IMR-90 (cell line): Measurements from ENCODE around the gene SYNE1. TPM values are rescaled to one million over a fixed set of nuclear protein-coding genes. Genes with fewer than 3 reads are reported as not detected.

Experiments
- ATAC-seq: fragments of 200-7000 bp; cut with Tn5 transposase; 2 replicates; pipeline ENCODE4 v1.9.1; 2020; ENCODE audit warnings: low read depth, mild to moderate bottlenecking, moderate library complexity
- BruUV-seq: library from RNA; stranded (reverse); fragments of 400-500 nt; replicated peaks from 2 replicates; lab custom pipeline; 2021; lab: Mats Ljungman, UMichigan
- CTCF ChIA-PET: fragments of 300-600 bp; formaldehyde crosslinking; extraction: SDS; loops from one replicate; lab custom pipeline; 2021; ENCODE audit warnings: antibody characterized with exemption; lab: Yijun Ruan, JAX
- POLR2A ChIA-PET: fragments of 300-600 bp; sonication (Branson Sonifier 250); formaldehyde crosslinking; loops from one replicate; lab custom pipeline; 2022; ENCODE audit warnings: antibody characterized with exemption; ENCODE audit not compliant: unreplicated experiment; lab: Charles Lee
- DNase-seq: peaks from one replicate; pipeline ENCODE4 v3.0.0; 2013
- H2AFZ ChIP-seq: replicated peaks from 2 replicates; pipeline ENCODE3; 2013; ENCODE audit warnings: low read length, mild to moderate bottlenecking; ENCODE audit not compliant: poor library complexity
- H2AK5ac ChIP-seq: 2 replicates; pipeline ENCODE4 v1.6.1; 2013; ENCODE audit warnings: low read depth, low read length, inconsistent platforms
- H2AK9ac ChIP-seq: replicated peaks from 2 replicates; pipeline ENCODE3; 2013; ENCODE audit warnings: mild to moderate bottlenecking, low read depth, low read length, moderate library complexity; ENCODE audit not compliant: poor library complexity
- H2BK120ac ChIP-seq: 2 replicates; pipeline ENCODE4 v1.6.1; 2013; ENCODE audit warnings: low read depth, low read length, inconsistent platforms
- H2BK15ac ChIP-seq: 3 replicates; pipeline ENCODE4 v1.6.1; 2013; ENCODE audit warnings: low read depth, low read length, inconsistent platforms
- H2BK20ac ChIP-seq: 2 replicates; pipeline ENCODE4 v1.6.1; 2013; ENCODE audit warnings: low read depth, mild to moderate bottlenecking, inconsistent platforms, low read length, moderate library complexity
- H2BK5ac ChIP-seq: 2 replicates; pipeline ENCODE4 v1.6.1; 2013; ENCODE audit warnings: mild to moderate bottlenecking, low read depth, low read length, inconsistent platforms; ENCODE audit not compliant: poor library complexity, severe bottlenecking
- H3K14ac ChIP-seq: replicated peaks from 2 replicates; pipeline ENCODE4 v1.6.1; 2013; ENCODE audit warnings: low read depth, low read length, inconsistent platforms
- H3K18ac ChIP-seq: 2 replicates; pipeline ENCODE4 v1.6.1; 2013; ENCODE audit warnings: low read depth, low read length, control low read depth
- H3K23ac ChIP-seq: 2 replicates; pipeline ENCODE4 v1.6.1; 2013; ENCODE audit warnings: low read depth, low read length, inconsistent platforms
- H3K27ac ChIP-seq: 2 replicates; pipeline ENCODE4 v1.5.1; 2013; ENCODE audit warnings: mild to moderate bottlenecking, control low read depth, low read length; ENCODE audit not compliant: insufficient read depth
- H3K27me3 ChIP-seq: 2 replicates; pipeline ENCODE4 v1.6.1; 2013; ENCODE audit warnings: low read length; ENCODE audit not compliant: control insufficient read depth, insufficient read depth
- H3K36me3 ChIP-seq: 2 replicates; pipeline ENCODE4 v1.6.1; 2013; ENCODE audit warnings: low read length, mixed read lengths; ENCODE audit not compliant: control insufficient read depth, insufficient read depth
- H3K4ac ChIP-seq: 2 replicates; pipeline ENCODE4 v1.6.1; 2013; ENCODE audit warnings: low read depth, low read length, inconsistent platforms
- H3K4me1 ChIP-seq: 2 replicates; pipeline ENCODE4 v1.6.1; 2013; ENCODE audit warnings: low read length, mixed read lengths; ENCODE audit not compliant: control insufficient read depth, insufficient read depth
- H3K4me2 ChIP-seq: 2 replicates; pipeline ENCODE4 v1.6.1; 2013; ENCODE audit warnings: low read depth, mild to moderate bottlenecking, control low read depth, low read length, moderate library complexity
- H3K4me3 ChIP-seq: 2 replicates; pipeline ENCODE4 v1.5.1; 2013; ENCODE audit warnings: low read depth, mild to moderate bottlenecking, control low read depth, low read length, moderate library complexity; ENCODE audit not compliant: insufficient read depth
- H3K56ac ChIP-seq: 2 replicates; pipeline ENCODE4 v1.6.1; 2013; ENCODE audit warnings: low read length, inconsistent platforms; ENCODE audit not compliant: insufficient read depth; ENCODE audit errors: extremely low read depth
- H3K79me1 ChIP-seq, 2 experiments: 2 replicates each; pipeline ENCODE4 v1.6.1; 2013; ENCODE audit warnings: low read length in 2 of 2, inconsistent platforms in 1 of 2, low read depth in 1 of 2
- H3K9ac ChIP-seq: 2 replicates; pipeline ENCODE4 v1.6.1; 2013; ENCODE audit warnings: low read depth, low read length, control low read depth
- H3K9me1 ChIP-seq: 2 replicates; pipeline ENCODE4 v1.6.1; 2013; ENCODE audit warnings: low read length, inconsistent platforms; ENCODE audit not compliant: insufficient read depth
- H3K9me3 ChIP-seq: 2 replicates; pipeline ENCODE4 v1.6.1; 2013; ENCODE audit warnings: low read length; ENCODE audit not compliant: control insufficient read depth, insufficient read depth
- H4K20me1 ChIP-seq: 2 replicates; pipeline ENCODE4 v1.6.1; 2013; ENCODE audit warnings: low read length, inconsistent platforms; ENCODE audit not compliant: insufficient read depth
- H4K5ac ChIP-seq: 2 replicates; pipeline ENCODE4 v1.6.1; 2013; ENCODE audit warnings: mild to moderate bottlenecking, low read depth, low read length, control low read depth
- H4K8ac ChIP-seq, 2 experiments: 2 replicates each; pipeline ENCODE4 v1.6.1; 2013; ENCODE audit warnings: low read depth in 2 of 2, low read length in 2 of 2, control low read depth in 1 of 2, inconsistent platforms in 1 of 2
- H4K91ac ChIP-seq: 2 replicates; pipeline ENCODE4 v1.6.1; 2013; ENCODE audit warnings: low read depth, low read length, inconsistent platforms; ENCODE audit not compliant: insufficient read depth
- FOS ChIP-seq: fragments of 150-350 bp; IDR thresholded peaks from 2 replicates; pipeline ENCODE4 v1.6.1; 2016; ENCODE audit warnings: low read depth, low read length
- MAZ ChIP-seq: IDR thresholded peaks from 2 replicates; pipeline ENCODE4 v1.6.1; 2012; ENCODE audit warnings: low read depth, mild to moderate bottlenecking, low read length, improper control_type of control experiment, moderate library complexity, borderline replicate concordance
- NFE2L2 ChIP-seq: fragments of 150-350 bp; IDR thresholded peaks from 2 replicates; pipeline ENCODE4 v1.6.1; 2016; ENCODE audit warnings: low read depth, mild to moderate bottlenecking, low read length
- RAD21 ChIP-seq: IDR thresholded peaks from 2 replicates; pipeline ENCODE4 v1.6.1; 2012; ENCODE audit warnings: low read length, improper control_type of control experiment
- RCOR1 ChIP-seq: IDR thresholded peaks from 2 replicates; pipeline ENCODE4 v1.6.1; 2012; ENCODE audit warnings: mild to moderate bottlenecking, low read length, improper control_type of control experiment; ENCODE audit not compliant: insufficient replicate concordance
- SMC3 ChIP-seq: fragments of 150-350 bp; IDR thresholded peaks from 2 replicates; pipeline ENCODE4 v1.6.1; 2016; ENCODE audit warnings: low read depth, mild to moderate bottlenecking, antibody characterized with exemption, low read length, moderate library complexity
- WGBS, 2 experiments: methylation state at CpG; one replicate each; pipeline versions ENCODE4 v1.1.5 to v1.1.7; 2013; ENCODE audit warnings: missing lambda C conversion rate in 2 of 2; ENCODE audit not compliant: insufficient read length in 1 of 2; ENCODE audit errors: extremely low coverage in 2 of 2; 5-methylcytosine and 5-hydroxymethylcytosine counted together
- dilution Hi-C: fragments of 300-500 bp; cut with HindIII; formaldehyde crosslinking; loops from one replicate; pipeline ENCODE4 v1.14.3; 2018; ENCODE audit warnings: low sequenced_read_pairs; ENCODE audit not compliant: unreplicated experiment
- in situ Hi-C: fragments of 300-500 bp; cut with MboI; formaldehyde crosslinking; loops from 3 replicates; pipeline ENCODE4 v1.14.3; 2019; ENCODE audit warnings: low sequenced_read_pairs, inconsistent platforms, mixed read lengths
- intact Hi-C: fragments of 100-400 bp; cut with micrococcal nuclease; formaldehyde crosslinking; loops from 2 replicates; pipeline ENCODE4 v1.10.0; 2022
- polyA plus RNA-seq, 3 experiments: library from polyadenylated mRNA; depleted of rRNA; stranded (reverse); fragments of >200 nt; gene quantifications; 2 replicates each; pipeline ENCODE4 v1.2.3, GENCODE V29; 2012; ENCODE audit warnings: low replicate concordance in 1 of 3
- total RNA-seq: library from RNA; depleted of rRNA; stranded (reverse); fragments of >200 nt; gene quantifications from 2 replicates; pipeline ENCODE4 v1.2.3, GENCODE V29; 2012

The SYNE1 gene
- total and polyA plus RNA-seq, 2 of the 4 experiments (the other 2 are of a cell fraction), result 34.1 to 159 TPM

- no peak overlapping the region for H2AK5ac ChIP-seq
- no peak overlapping the region for H3K9ac ChIP-seq
- H3K23ac ChIP-seq, result no peak overlapping the region
- H3K56ac ChIP-seq, result no peak overlapping the region
- no peak overlapping the region for H3K4me2 ChIP-seq
- no peak overlapping the region for H4K8ac ChIP-seq
- DNase-seq (no peak), ATAC-seq (no peak)
- H4K5ac ChIP-seq, result no peak overlapping the region
- H3K79me1 ChIP-seq, result peaks cover 0 to 9% of the 10 kb centered on the region in 2 experiments; a peak in 2 of 4 replicates
- H3K18ac ChIP-seq, result no peak overlapping the region
- H3K9me1 ChIP-seq, result peaks cover 3% of the 10 kb centered on the region; the same call in 1 of the 2 replicates
- no peaks in the 10 kb centered on the region for H3K4me1 ChIP-seq
- CTCF ChIA-PET, result no interaction called here
- no peak overlapping the region for H2AK9ac ChIP-seq
- TF ChIP-seq FOS, result no peak
- no peak for TF ChIP-seq NFE2L2
- TF ChIP-seq SMC3, result no peak
- no peak for TF ChIP-seq RAD21
- TF ChIP-seq MAZ, result no peak
- TF ChIP-seq RCOR1, result no peak
- intact Hi-C loops (no loop called here), dilution Hi-C loops (no loop called here), in situ Hi-C loops (no loop called here)
- H3K4ac ChIP-seq, result no peak overlapping the region
- no TSS peak for BruUV-seq
- H4K20me1 ChIP-seq, result no peaks in the 10 kb centered on the region
- H2AFZ ChIP-seq, result no peak overlapping the region
- H3K14ac ChIP-seq, result no peak overlapping the region
- H3K27me3 ChIP-seq, result no peaks in the 10 kb centered on the region
- H2BK120ac ChIP-seq, result no peak overlapping the region
- H2BK5ac ChIP-seq, result no peak overlapping the region
- no peak overlapping the region for H2BK15ac ChIP-seq
- no peak overlapping the region for H3K27ac ChIP-seq
- no peak overlapping the region for H2BK20ac ChIP-seq
- no peaks in the 10 kb centered on the region for H3K9me3 ChIP-seq
- no peak overlapping the region for H3K4me3 ChIP-seq
- WGBS, 2 experiments, result no CpG with 5 or more reads among the region's 5 CpGs
- peaks cover 18% of the 10 kb centered on the region for H3K36me3 ChIP-seq
- no peak overlapping the region for H4K91ac ChIP-seq
- POLR2A ChIA-PET, result no interaction called here
These were observed 470.3 kb downstream of the SYNE1 start for GRCh38 chr6:152166897-152167296.
